RWPE2 (cell line): ENCODE measurements around the gene CMC1.

Source experiments
- ATAC-seq: fragments of 200-7000 bp; cut with Tn5 transposase; 3 replicates; pipeline ENCODE4 v1.9.1; 2021; ENCODE audit warnings: low read depth
- DNase-seq: peaks from one replicate; pipeline ENCODE4 v3.0.0-alpha.2; 2020; ENCODE audit warnings: low spot score
- H3K27ac ChIP-seq: fragments of 450-650 bp; 2 replicates; pipeline ENCODE4 v1.5.1; 2017; ENCODE audit warnings: mild to moderate bottlenecking; ENCODE audit not compliant: poor library complexity, severe bottlenecking
- H3K27me3 ChIP-seq: fragments of 250-450 bp; sonication (Bioruptor Pico); 2 replicates; pipeline ENCODE4 v1.5.1; 2021; ENCODE audit warnings: mild to moderate bottlenecking, moderate library complexity; ENCODE audit not compliant: insufficient read depth, poor library complexity, severe bottlenecking
- H3K36me3 ChIP-seq: fragments of 250-450 bp; sonication (Bioruptor Pico); 2 replicates; pipeline ENCODE4 v1.5.1; 2020; ENCODE audit warnings: low read depth, mild to moderate bottlenecking, moderate library complexity
- H3K4me1 ChIP-seq: fragments of 250-450 bp; sonication (Bioruptor Pico); 2 replicates; pipeline ENCODE4 v1.5.1; 2021; ENCODE audit warnings: mild to moderate bottlenecking, moderate library complexity; ENCODE audit not compliant: insufficient read depth, poor library complexity, severe bottlenecking
- H3K4me3 ChIP-seq: fragments of 250-450 bp; sonication (Bioruptor Pico); 2 replicates; pipeline ENCODE4 v1.5.1; 2021; ENCODE audit warnings: mild to moderate bottlenecking, moderate library complexity; ENCODE audit not compliant: severe bottlenecking
- H3K9me3 ChIP-seq: fragments of 250-450 bp; sonication (Bioruptor Pico); 2 replicates; pipeline ENCODE4 v1.5.1; 2021; ENCODE audit warnings: mild to moderate bottlenecking, moderate library complexity; ENCODE audit not compliant: severe bottlenecking
- CTCF ChIP-seq: fragments of 450-650 bp; IDR thresholded peaks from one replicate; pipeline ENCODE4 v1.5.1; 2017; ENCODE audit warnings: mild to moderate bottlenecking, moderate library complexity; ENCODE audit not compliant: poor library complexity, severe bottlenecking

CMC1 gene

GRCh38 chr3:28300345-28300962 lies 59.0 kb downstream of the CMC1 start:
- no peak for TF ChIP-seq CTCF
- H3K27ac ChIP-seq, result no peak overlapping the region

GRCh38 chr3:28301688-28302087 lies 60.3 kb downstream of the CMC1 start:
- ATAC-seq, result peak; percentile 66; the same call in 2 of the 3 replicates
- Histone ChIP-seq H3K36me3 (no peaks in the 10 kb centered on the region), H3K27me3 (no peaks in the 10 kb centered on the region), H3K9me3 (peaks cover 2% of the 10 kb centered on the region), H3K4me3 (no peak overlapping the region), H3K4me1 (no peaks in the 10 kb centered on the region), H3K27ac (no peak overlapping the region)
- no peak for TF ChIP-seq CTCF
- DNase-seq, result no peak

More at GRCh38 chr3:28300345-28300962, 59.0 kb downstream of the CMC1 start:
- DNase-seq, result no peak
- ATAC-seq, result no peak
- no peaks in the 10 kb centered on the region for H3K4me1 ChIP-seq
- no peaks in the 10 kb centered on the region for H3K27me3 ChIP-seq
- peaks cover 2% of the 10 kb centered on the region for H3K9me3 ChIP-seq
- H3K4me3 ChIP-seq, result no peak overlapping the region
- H3K36me3 ChIP-seq, result no peaks in the 10 kb centered on the region

GRCh38 chr3:28308196-28308595 lies 66.8 kb downstream of the CMC1 start:
- Histone ChIP-seq H3K27me3 (no peaks in the 10 kb centered on the region), H3K9me3 (peaks cover 4% of the 10 kb centered on the region), H3K27ac (no peak overlapping the region), H3K36me3 (no peaks in the 10 kb centered on the region), H3K4me1 (no peaks in the 10 kb centered on the region), H3K4me3 (no peak overlapping the region)
- no peak for DNase-seq
- ATAC-seq, result no peak
- no peak for TF ChIP-seq CTCF

- Histone ChIP-seq H3K9me3 (no peaks in the 10 kb centered on the region), H3K36me3 (peaks cover 4% of the 10 kb centered on the region), H3K27me3 (no peaks in the 10 kb centered on the region), H3K27ac (no peak overlapping the region), H3K4me3 (no peak overlapping the region), H3K4me1 (no peaks in the 10 kb centered on the region)
- ATAC-seq (no peak), DNase-seq (no peak)
- no peak for TF ChIP-seq CTCF
Observed at GRCh38 chr3:28315711-28316110, 74.3 kb downstream of the CMC1 start.

- Histone ChIP-seq H3K9me3 (no peaks in the 10 kb centered on the region), H3K4me1 (no peaks in the 10 kb centered on the region), H3K36me3 (peaks cover 8% of the 10 kb centered on the region), H3K27me3 (no peaks in the 10 kb centered on the region), H3K4me3 (no peak overlapping the region), H3K27ac (no peak overlapping the region)
- TF ChIP-seq CTCF, result no peak
- ATAC-seq (no peak), DNase-seq (no peak)
Observed at GRCh38 chr3:28316226-28316625, 74.8 kb downstream of the CMC1 start.
